Heart right ventricle (tissue), 16 donors: Measurements from ENCODE around the gene EDIL3. TPM values are rescaled to one million over a fixed set of nuclear protein-coding genes. Genes with fewer than 3 reads are reported as not detected.

Source experiments
- ATAC-seq, 8 donors: fragments of 200-7000 bp; cut with Tn5 transposase; one replicate each; pipeline ENCODE4 v1.9.1; 2020; ENCODE audit warnings: mild to moderate bottlenecking in 8 of 8, moderate library complexity in 8 of 8, moderate number of reproducible peaks in 1 of 8
- DNase-seq, 2 donors: peaks; one replicate each; pipeline ENCODE4 v3.0.0-alpha.2; 2020
- H3K27ac ChIP-seq, 10 donors: fragments of 200-600 bp; sonication (generic) in 2 of 10; one replicate each; pipeline versions ENCODE4 v1.5.0 to v1.8.0; 2020 to 2022; ENCODE audit warnings: mild to moderate bottlenecking in 3 of 10
- H3K27me3 ChIP-seq, 7 donors: fragments of 200-600 bp; one replicate each; pipeline ENCODE4 v1.8.0; 2021 to 2022; ENCODE audit warnings: mild to moderate bottlenecking in 2 of 7
- H3K36me3 ChIP-seq, 9 donors: fragments of 200-600 bp; sonication (generic) in 1 of 9; one replicate each; pipeline versions ENCODE4 v1.5.0 to v1.8.0; 2020 to 2022; ENCODE audit warnings: mild to moderate bottlenecking in 2 of 9
- H3K4me1 ChIP-seq, 9 donors: fragments of 200-600 bp; sonication (generic) in 1 of 9; one replicate each; pipeline versions ENCODE4 v1.5.0 to v1.8.0; 2020 to 2022; ENCODE audit warnings: mild to moderate bottlenecking in 4 of 9
- H3K4me3 ChIP-seq, 10 donors: fragments of 200-600 bp; sonication (generic) in 2 of 10; one replicate each; pipeline versions ENCODE4 v1.5.0 to v1.8.0; 2020 to 2022; ENCODE audit warnings: mild to moderate bottlenecking in 7 of 10, moderate library complexity in 2 of 10
- H3K9me3 ChIP-seq, 11 donors: fragments of 200-600 bp in 10 of 11; sonication (generic) in 2 of 11; one replicate each; pipeline versions ENCODE4 v1.5.0 to v1.8.0; 2013 to 2022; ENCODE audit warnings: mild to moderate bottlenecking in 2 of 11, control low read depth in 1 of 11, moderate library complexity in 1 of 11
- CTCF ChIP-seq, 9 donors: fragments of 200-600 bp; sonication (generic) in 2 of 9; IDR thresholded peaks; one replicate each; pipeline versions ENCODE4 v1.5.0 to v1.8.0; 2021 to 2022; ENCODE audit warnings: antibody characterized with exemption in 9 of 9, mild to moderate bottlenecking in 5 of 9, moderate library complexity in 1 of 9
- WGBS, 2 donors: extraction: QIAGEN DNeasy Blood & Tissue Kit; methylation state at CpG; one replicate each; pipeline ENCODE4 v1.1.7; 2013; ENCODE audit warnings: inconsistent platforms in 1 of 2; 5-methylcytosine and 5-hydroxymethylcytosine counted together
- intact Hi-C, 10 donors: fragments of 100-400 bp; cut with DNase I; formaldehyde crosslinking; loops; one replicate each; pipeline versions ENCODE4 v1.11.1 to v1.14.2; 2022
- polyA plus RNA-seq, 2 donors: library from polyadenylated mRNA; stranded (reverse); fragments of 200-250 nt; gene quantifications; one replicate each; pipeline ENCODE4 v1.2.3, GENCODE V29; 2013
- total RNA-seq, 10 donors: library from RNA; stranded (reverse); fragmentation: NEBNext Ultra II Directional in 3 of 10; extraction: Animal tissue kit (Norgen Biotek cat#: 25700) in 3 of 10; gene quantifications; one replicate each; pipeline versions ENCODE4 v1.2.1 to v1.2.4, GENCODE V29; 2021 to 2023
- donor health status: Arrhythmogenic right ventricular cardiomyopathy.
- donor health status: ischemic (EF 13 %, LVEDD 7.1; RV severe dilation, severe dysfunction).
- donor health status: healthy with polysubstance abuse.
- donor health status: DM: no; HTN: yes; CAD: no.
- donor health status: DM: no; HTN: no; CAD: no.
- donor health status: ischemic (EF 25% LVEDD 6.9; RV normal size, moderate dysfunction).
- donor health status: ischemic (EF 25% LVEDD 5.7; RV mildly dilated, moderate dysfunction).
- donor health status: healthy.
- donor health status: DM: yes; HTN: yes; CAD: no.
- donor health status: Ischemic cardiomyopathy.
- donor health status: ischemic (EF 35%, LVEDD 5.7; RV mildly dilated, moderate dysfunction).
- donor health status: nonischemic (EF 11% LVEDD 7.7; RV severe dilation, severe dysfunction).
- donor health status: DM: yes; HTN: yes; CAD: no.
- donor health status: PGD.
- donor health status: ischemic (EF 29% LVEDD 5.4; RV normal size, mild dysfunction).
- donor health status: nonischemic (EF 23%, LVEDD 6.1; RV moderate dilation, normal function).

The EDIL3 gene
- total and polyA plus RNA-seq, 12 donors = 1.6 to 10.0 (median 3.9) TPM

- intact Hi-C loops = no loop called here
- Histone ChIP-seq H3K27me3 (no peaks in the 10 kb centered on the region), H3K9me3 (no peaks in the 10 kb centered on the region), H3K4me3 (no peak overlapping the region), H3K4me1 (no peaks in the 10 kb centered on the region), H3K27ac (no peak overlapping the region), H3K36me3 (no peaks in the 10 kb centered on the region)
- DNase-seq = no peak
- 40 to 53% methylated on average over 2 of the region's 2 CpGs for WGBS, 2 donors
- no peak for TF ChIP-seq CTCF (IDR thresholded peaks at IDR 0.05)
- ATAC-seq = no peak
These were observed 145.2 kb downstream of the EDIL3 start for GRCh38 chr5:84239494-84239893.

DNA sequence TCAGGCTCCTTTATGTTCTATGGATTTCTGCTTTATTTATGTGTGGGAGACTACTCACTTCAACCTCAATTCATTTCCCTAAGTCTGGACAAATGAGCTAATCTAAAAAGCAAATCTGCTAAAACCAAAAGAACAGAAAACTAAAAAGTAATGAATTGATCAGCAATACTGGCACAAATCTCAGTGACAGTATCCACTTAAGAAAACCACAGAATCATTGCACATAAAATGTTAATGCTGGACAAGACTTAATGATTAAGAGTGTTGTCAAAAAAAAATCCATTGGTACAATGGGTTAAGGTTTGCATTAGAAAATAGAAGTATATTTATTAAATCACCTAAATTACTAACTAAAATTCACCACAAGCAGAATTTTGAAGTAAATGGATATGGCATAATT is 147.6 kb downstream of the EDIL3 start:
- DNase-seq (no peak), ATAC-seq (no peak)
- intact Hi-C loops = no loop called here

GRCh38 chr5:84231433-84231832 is 153.2 kb downstream of the EDIL3 start:
- no peak for TF ChIP-seq CTCF (IDR thresholded peaks at IDR 0.05)
- no peaks in the 10 kb centered on the region for H3K9me3 ChIP-seq
- ATAC-seq (no peak), DNase-seq (no peak)
- no peaks in the 10 kb centered on the region for H3K4me1 ChIP-seq
- WGBS, 2 donors = 80 to 94% methylated on average over 7 of the region's 7 CpGs
- H3K27me3 ChIP-seq = no peaks in the 10 kb centered on the region
- intact Hi-C loops = no loop called here
- no peak overlapping the region for H3K27ac ChIP-seq
- no peaks in the 10 kb centered on the region for H3K36me3 ChIP-seq
- no peak overlapping the region for H3K4me3 ChIP-seq

More for the DNA sequence above, 147.6 kb downstream of the EDIL3 start:
- no peak overlapping the region for H3K4me3 ChIP-seq
- H3K9me3 ChIP-seq = no peaks in the 10 kb centered on the region
- H3K27ac ChIP-seq = no peak overlapping the region
- TF ChIP-seq CTCF (IDR thresholded peaks at IDR 0.05) = no peak
- no peaks in the 10 kb centered on the region for H3K36me3 ChIP-seq
- no peaks in the 10 kb centered on the region for H3K4me1 ChIP-seq
- no peaks in the 10 kb centered on the region for H3K27me3 ChIP-seq

DNA sequence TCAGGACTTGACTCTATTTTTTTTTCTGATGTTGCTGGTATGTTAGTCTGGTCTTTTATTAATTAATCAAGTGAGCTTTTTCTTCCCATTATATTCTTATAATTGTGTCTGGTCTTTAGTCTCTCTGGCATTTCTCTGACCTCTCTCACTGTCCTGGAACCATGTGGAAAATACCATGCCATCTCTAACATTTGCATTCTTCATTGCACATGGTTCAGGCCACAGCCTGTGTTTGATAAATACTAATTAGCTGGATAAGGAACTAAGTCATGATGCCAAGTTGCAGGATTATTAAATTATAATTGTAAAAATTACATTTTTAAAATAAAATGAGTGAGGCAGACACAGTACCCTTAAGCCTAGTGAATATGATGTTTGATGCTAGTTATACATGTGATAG is 155.6 kb downstream of the EDIL3 start:
- no peak overlapping the region for H3K4me3 ChIP-seq
- no peaks in the 10 kb centered on the region for H3K9me3 ChIP-seq
- no peaks in the 10 kb centered on the region for H3K36me3 ChIP-seq
- TF ChIP-seq CTCF (IDR thresholded peaks at IDR 0.05) = no peak
- no peak for DNase-seq
- no peaks in the 10 kb centered on the region for H3K27me3 ChIP-seq
- no peaks in the 10 kb centered on the region for H3K4me1 ChIP-seq
- intact Hi-C loops = no loop called here
- ATAC-seq = no peak
- H3K27ac ChIP-seq = no peak overlapping the region

DNA sequence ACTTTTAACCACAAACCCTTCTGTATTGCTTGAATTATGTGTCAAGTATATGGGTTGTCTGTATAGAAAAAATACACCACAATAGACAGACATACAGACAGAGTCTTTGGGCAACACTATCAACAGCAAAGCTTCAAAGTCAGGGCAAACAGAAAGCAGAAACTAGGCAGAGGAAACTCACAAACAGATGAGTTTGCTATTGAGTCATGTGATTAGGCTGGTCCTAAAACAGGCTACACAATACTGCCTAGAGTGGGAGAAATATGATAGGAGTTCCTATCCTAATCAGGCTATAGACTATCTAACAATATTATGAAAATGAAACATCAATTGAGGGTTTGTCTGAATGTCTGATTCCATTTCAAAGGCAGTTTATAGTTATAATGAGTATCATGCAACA is 156.4 kb downstream of the EDIL3 start:
- no peaks in the 10 kb centered on the region for H3K27me3 ChIP-seq
- H3K27ac ChIP-seq = no peak overlapping the region
- DNase-seq (no peak), ATAC-seq (no peak)
- TF ChIP-seq CTCF (IDR thresholded peaks at IDR 0.05) = no peak
- H3K9me3 ChIP-seq = no peaks in the 10 kb centered on the region
- H3K36me3 ChIP-seq = no peaks in the 10 kb centered on the region
- intact Hi-C loops = no loop called here
- H3K4me3 ChIP-seq = no peak overlapping the region
- H3K4me1 ChIP-seq = no peaks in the 10 kb centered on the region
